Neutrophil (primary cell): ENCODE data around the gene TOP1.

Source experiments
- H3K27ac ChIP-seq: fragments of 200-600 bp; sonication (generic); 2 replicates; pipeline ENCODE4 v1.5.1; 2016; ENCODE audit warnings: mild to moderate bottlenecking, moderate library complexity
- H3K27me3 ChIP-seq: fragments of 200-600 bp; sonication (generic); 2 replicates; pipeline ENCODE4 v1.6.0; 2016; ENCODE audit warnings: mild to moderate bottlenecking
- H3K36me3 ChIP-seq: fragments of 200-600 bp; sonication (generic); 2 replicates; pipeline ENCODE4 v1.5.1; 2017
- H3K4me1 ChIP-seq, 2 experiments: fragments of 200-600 bp in 1 of 2; sonication (generic) in 1 of 2; 1 replicate in 1 of 2; 2 replicates in 1 of 2; pipeline versions ENCODE4 v1.5.1 to v1.6.1; 2013 to 2016; ENCODE audit warnings: low read depth in 1 of 2, low read length in 1 of 2, mild to moderate bottlenecking in 1 of 2, moderate library complexity in 1 of 2; ENCODE audit not compliant: control insufficient read depth in 1 of 2, insufficient read depth in 1 of 2
- H3K4me3 ChIP-seq, 2 experiments: fragments of 200-600 bp in 1 of 2; sonication (generic) in 1 of 2; 1 replicate in 1 of 2; 2 replicates in 1 of 2; pipeline ENCODE4 v1.5.1; 2013 to 2016; ENCODE audit warnings: low read depth in 1 of 2, low read length in 1 of 2, mild to moderate bottlenecking in 1 of 2, moderate library complexity in 1 of 2
- H3K9me3 ChIP-seq: fragments of 200-600 bp; sonication (generic); 2 replicates; pipeline ENCODE4 v1.5.1; 2016
- CTCF ChIP-seq: fragments of 200-600 bp; sonication (generic); IDR thresholded peaks from 2 replicates; pipeline ENCODE4 v1.5.1; 2016; ENCODE audit warnings: antibody characterized with exemption

The TOP1 gene

GRCh38 chr20:41045671-41046070 lies 17.0 kb downstream of the TOP1 start:
- H3K4me1 ChIP-seq: peaks cover 32 to 36% of the 10 kb centered on the region in 2 experiments
- H3K36me3 ChIP-seq: peaks cover 4% of the 10 kb centered on the region
- H3K4me3 ChIP-seq: no peak overlapping the region
- H3K27ac ChIP-seq: no peak overlapping the region
- no peak for TF ChIP-seq CTCF
- H3K9me3 ChIP-seq: no peaks in the 10 kb centered on the region
- no peaks in the 10 kb centered on the region for H3K27me3 ChIP-seq

- TF ChIP-seq CTCF: no peak
- peak overlapping the region; percentile 14 for H3K27ac ChIP-seq
- H3K9me3 ChIP-seq: no peaks in the 10 kb centered on the region
- H3K4me3 ChIP-seq: no peak overlapping the region
- peaks cover 43 to 46% of the 10 kb centered on the region in 2 experiments for H3K4me1 ChIP-seq
- no peaks in the 10 kb centered on the region for H3K27me3 ChIP-seq
- H3K36me3 ChIP-seq: peaks cover 2% of the 10 kb centered on the region
These were observed 18.1 kb downstream of the TOP1 start for GRCh38 chr20:41046716-41047115.

GRCh38 chr20:41047279-41047974 lies 18.8 kb downstream of the TOP1 start:
- Histone ChIP-seq H3K9me3 (no peaks in the 10 kb centered on the region), H3K4me1 (peaks cover 50% of the 10 kb centered on the region in 2 experiments), H3K27ac (peak overlapping the region; percentile 49), H3K4me3 (no peak overlapping the region), H3K36me3 (no peaks in the 10 kb centered on the region), H3K27me3 (no peaks in the 10 kb centered on the region)
- TF ChIP-seq CTCF: no peak

- peaks cover 51 to 53% of the 10 kb centered on the region in 2 experiments for H3K4me1 ChIP-seq
- H3K36me3 ChIP-seq: no peaks in the 10 kb centered on the region
- no peaks in the 10 kb centered on the region for H3K27me3 ChIP-seq
- no peak overlapping the region for H3K4me3 ChIP-seq
- peak overlapping the region; percentile 69 for H3K27ac ChIP-seq
- H3K9me3 ChIP-seq: no peaks in the 10 kb centered on the region
- TF ChIP-seq CTCF: no peak
These were observed 19.3 kb downstream of the TOP1 start for GRCh38 chr20:41047975-41048305.

- no peaks in the 10 kb centered on the region for H3K9me3 ChIP-seq
- peaks cover 58 to 59% of the 10 kb centered on the region in 2 experiments for H3K4me1 ChIP-seq
- H3K4me3 ChIP-seq: peak overlapping the region in 1 of 2 experiments; percentile 16
- no peak for TF ChIP-seq CTCF
- H3K36me3 ChIP-seq: no peaks in the 10 kb centered on the region
- no peaks in the 10 kb centered on the region for H3K27me3 ChIP-seq
- H3K27ac ChIP-seq: peak overlapping the region; percentile 69
These were observed 20.1 kb downstream of the TOP1 start for GRCh38 chr20:41048461-41049301.
